SIG-M5 treated with dmso at 0.1 percent for 504 hours (cell line): ENCODE results near the gene AGBL4.
"Not testable (repeated sequence)": the region's sequence is repeated elsewhere in the genome, so short reads cannot be mapped to it uniquely, and the experiment has no call there.

Experiments
- DNase-seq: peaks from one replicate; lab custom pipeline; 2025; ENCODE audit not compliant: unreplicated experiment; lab: John Stamatoyannopoulos, UW

AGBL4 gene

DNA sequence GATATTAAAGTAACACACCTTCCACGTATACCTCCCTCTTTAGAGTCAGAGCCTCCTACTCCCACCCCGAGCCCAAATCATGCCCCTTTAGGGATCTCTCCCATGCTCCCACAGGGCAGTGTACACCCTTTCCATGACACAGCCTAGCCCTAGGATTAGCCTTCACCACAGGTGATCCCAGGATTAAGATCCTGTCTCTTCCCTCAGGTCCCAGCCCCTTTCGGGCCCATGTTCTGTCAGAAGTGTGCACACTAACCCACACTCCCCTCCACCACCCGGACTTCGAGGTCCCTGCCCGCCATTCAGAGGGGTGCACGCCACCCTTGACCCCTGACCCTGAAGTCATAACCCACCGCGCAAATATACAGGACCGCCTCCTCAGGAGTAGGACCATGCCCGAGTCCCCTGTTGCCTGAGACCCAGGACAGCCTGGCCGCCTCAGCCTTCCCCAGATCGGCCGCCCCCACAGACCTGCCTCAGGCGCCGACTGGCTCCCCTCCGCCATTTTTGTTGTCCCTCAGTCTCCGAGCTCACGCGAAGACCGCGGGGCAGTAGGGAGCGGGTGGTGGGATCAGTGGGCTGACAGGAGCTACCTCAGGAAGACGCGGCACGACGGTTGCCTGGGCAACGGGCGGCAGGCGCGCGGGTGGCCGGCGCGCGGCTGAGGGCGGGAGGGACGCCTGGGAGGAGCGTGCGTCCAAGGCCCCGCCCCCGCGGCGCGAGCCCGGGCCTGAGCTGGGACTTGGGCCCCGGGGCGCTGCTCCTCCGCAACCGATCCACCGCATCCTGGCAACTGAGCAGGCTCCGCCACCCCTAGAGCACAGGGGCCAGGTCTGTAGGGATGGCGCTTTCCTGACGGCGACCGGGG lies at the start of gene AGBL4:
AGBL4 (minus strand) TSS at position 663 of the 868 bp plus-strand sequence.
- no peak for DNase-seq

DNA sequence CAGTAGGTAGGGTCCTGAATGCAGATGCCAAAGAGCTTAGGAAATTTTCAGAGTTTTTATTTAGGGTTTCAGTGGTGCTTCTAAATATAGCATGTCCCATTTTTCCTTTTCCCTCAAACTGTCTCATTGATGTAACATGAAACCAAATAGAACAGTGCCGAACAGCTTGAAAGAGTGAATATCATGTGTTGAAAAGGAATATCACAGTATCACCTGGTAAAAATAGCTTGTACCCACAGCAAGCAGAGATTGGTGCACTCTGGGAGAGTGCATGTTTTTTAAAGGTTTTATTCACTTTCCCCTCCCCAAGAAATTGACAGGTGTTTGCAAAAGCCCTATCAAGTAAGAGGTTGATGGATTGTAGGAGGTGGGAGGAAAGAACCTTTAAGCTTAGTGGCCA lies 43.1 kb upstream of the AGBL4 start:
- no peak for DNase-seq

DNA sequence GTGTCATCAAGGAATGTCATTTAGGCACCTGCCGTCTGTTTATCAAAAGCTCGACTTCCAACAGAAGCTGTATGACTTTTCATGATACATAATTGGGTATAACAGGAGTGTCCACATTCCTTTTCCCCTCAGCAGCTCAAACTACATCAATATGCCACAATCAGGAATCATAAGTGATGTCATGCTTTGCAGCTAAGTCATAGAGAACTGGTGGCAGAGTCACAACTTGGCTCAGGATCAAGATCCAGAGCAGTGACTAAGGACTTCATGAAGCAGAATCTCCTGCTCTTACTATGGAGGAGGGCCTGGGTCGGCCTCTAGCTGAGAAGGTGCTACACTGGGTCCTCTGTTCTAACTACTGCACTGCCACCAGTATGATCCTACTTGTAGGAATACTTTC lies 36.5 kb upstream of the AGBL4 start:
- no peak for DNase-seq

DNA sequence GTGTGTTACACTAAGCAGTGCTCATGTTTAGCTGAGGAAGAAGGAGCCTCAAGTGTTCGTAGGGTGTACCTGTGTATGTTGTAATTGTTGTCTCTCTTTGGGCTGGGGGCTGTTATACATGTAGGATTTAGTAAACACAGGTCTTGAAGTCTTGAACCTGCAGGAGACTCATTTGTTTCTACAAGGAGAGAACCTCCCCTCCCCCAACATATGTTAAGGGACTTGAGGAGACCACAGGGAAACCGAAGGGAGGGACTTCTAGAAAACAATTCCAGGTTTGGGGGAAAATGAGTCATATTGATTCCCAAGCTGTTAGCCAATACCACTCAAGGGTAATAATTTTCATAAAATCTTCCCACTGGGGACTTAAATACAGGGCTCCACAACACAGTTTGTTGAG lies 25.0 kb upstream of the AGBL4 start:
- DNase-seq, result no peak

DNA sequence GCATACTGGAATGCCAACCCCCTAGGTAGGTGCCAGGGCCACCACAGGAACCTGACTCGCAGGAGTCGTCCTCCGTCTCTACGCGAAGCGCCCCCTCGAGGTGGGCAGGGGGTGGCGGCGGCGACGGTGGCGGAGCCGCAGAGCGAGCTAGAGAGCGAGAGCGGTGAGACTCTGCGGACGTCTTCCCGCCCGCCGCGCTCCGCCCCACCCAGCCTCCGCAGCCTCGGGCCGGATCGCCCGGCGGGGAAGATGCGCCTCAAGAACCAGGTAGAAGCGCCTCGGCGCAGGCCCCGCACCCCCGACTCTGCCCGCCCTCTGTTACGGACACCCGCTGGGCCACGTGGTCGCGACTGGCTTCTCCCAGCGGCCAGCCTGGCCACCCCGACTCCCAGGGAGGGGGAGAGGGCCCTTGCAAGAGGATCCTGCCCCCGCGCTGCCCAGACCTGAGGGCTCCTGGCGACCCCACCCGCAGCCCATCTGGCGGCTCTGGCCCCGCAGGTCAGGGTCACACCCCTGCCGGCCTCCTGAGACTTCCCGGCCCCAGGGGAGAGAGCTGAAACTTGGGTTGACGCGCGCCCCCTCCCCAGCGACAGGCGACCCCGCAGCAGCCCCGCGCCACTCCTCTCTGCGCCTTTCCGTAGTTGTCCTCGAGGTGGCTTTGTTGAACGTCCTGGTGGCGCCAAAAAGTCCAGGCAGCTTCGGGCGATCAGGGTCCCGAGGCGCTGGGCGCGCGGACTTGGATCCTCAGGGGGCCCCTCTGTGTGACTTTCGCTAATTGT lies 24.4 kb upstream of the AGBL4 start:
- no peak for DNase-seq

DNA sequence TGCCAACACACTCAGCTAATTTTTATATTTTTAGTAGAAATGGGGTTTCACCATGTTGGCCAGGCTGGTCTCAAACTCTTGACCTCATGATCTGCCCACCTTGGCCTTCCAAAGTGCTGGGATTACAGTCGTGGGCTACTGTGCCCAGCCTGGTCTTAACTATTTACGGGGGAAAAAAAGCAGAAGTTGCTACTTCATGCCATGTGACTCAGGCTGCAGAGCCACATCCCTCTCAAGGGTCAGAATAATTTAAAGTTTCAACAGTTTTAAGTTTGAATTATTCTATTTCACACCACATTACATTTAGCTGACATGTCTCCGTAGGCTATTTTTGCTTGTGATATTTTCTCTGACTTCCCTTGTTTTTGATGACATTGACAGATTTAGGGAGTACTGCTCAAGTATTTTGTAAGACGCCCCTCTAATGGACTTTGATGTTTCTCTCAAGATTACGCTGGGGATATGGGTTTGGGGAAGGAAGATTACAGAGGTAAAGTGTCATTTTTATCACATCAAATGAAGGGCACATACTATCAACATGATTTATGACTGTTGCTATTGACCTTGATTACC lies 14.6 kb upstream of the AGBL4 start:
- no peak for DNase-seq

DNA sequence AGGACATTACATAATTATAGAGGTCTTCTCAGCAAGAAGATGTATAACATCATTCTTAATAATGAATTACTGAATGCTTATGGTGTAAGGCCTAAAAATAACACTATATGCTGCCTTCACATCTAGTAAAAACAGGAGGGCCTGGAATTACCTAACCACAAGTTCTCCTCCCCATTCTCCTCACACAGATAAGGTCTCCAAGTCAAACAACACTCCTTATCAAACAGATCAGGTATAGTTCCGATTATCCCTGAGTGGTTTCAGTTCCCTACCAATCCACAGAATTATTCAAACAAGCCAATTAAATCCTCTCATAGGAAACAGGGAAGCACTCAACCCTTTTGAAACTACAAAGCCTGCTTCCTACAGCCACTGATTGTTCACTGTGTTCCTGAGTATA lies 4.0 kb upstream of the AGBL4 start:
- no peak for DNase-seq

DNA sequence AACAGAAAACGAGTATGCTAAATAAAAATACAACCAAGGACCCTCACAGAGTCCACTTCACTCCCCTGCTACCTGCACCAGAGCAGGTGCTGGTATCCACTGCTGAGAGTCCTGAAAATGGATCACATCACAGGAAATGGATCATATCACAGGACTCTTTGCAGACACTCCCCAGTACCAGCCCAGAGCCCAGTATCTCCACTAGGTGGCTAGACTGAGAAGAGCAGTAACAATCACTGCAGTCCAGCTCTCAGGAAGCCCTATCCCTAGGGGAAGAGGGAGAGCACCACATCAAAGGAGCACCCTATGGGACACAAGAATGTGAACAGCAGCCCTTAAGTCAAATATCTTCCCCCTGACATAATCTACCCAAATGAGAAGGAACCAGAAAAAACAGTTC lies 28.0 kb downstream of the AGBL4 start:
- DNase-seq, result no peak

DNA sequence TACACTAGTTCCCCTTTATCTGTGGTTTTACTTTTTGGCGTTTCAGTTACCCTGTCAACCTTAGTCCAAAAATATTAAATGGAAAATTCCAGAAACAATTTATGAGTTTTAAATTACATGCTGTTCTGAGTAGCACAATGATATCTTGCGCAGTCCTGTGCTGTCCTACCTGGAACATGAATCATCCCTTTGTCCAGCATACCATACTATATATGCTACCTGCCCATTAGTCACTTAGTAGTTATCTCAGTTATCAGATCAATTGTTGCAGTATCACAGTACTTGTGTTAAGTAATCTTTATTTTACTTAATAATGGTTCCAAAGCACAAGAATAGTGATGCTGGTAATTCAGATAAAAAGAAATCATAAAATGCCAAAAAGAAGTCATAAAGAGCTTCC lies 52.7 kb downstream of the AGBL4 start:
- no peak for DNase-seq

DNA sequence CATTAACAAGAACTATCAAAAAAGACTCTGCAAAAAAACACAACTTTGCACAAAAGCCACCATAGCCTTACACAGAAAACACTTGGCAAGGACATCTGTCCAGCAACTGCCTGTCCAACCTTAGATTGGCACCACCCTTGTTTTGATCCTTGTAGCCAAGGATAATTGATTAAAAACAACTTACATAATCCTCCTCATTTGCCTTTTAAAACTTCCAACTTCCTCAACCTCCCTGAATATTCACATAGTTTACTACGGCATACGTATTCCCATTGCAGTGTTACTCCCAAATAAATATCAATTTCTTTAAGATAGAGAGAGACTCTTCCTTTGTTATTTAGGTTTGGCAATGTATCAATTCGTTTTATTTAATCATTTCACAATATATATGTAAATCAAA lies 72.4 kb downstream of the AGBL4 start:
- no peak for DNase-seq

DNA sequence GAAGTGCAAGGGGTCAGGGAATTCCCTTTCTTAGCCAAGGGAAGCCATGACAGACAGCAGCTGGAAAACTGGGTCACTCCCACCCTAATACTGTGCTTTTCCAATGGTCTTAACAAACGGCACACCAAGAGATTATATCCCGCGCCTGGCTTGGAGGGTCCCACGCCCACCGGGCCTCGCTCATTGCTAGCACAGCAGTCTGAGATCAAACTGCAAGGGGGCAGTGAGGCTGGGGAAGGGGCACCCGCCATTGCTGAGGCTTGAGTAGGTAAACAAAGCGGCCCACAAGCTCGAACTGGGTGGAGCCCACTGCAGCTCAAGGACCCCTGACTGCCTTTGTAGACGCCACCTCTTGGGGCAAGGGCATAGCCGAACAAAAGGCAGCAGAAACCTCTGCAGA lies 108.5 kb downstream of the AGBL4 start:
- not testable (repeated sequence) for DNase-seq

DNA sequence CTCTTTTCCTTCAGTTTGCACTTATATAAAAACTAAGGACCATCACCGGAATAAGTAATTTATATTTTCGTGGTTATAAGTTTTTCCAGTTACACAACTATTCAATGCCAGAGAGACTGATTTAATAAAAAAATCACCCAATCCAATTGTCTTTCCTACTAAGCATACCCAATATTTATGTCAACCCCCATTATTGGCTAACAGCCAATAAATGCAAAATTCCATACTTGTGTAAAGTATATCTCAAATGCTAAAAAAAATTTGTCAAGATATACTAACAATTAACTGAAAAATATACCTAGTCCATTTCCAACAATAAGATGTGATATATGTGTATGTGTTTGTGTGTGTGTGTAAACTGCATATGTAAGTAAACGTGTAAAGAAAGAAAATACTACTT lies 117.4 kb downstream of the AGBL4 start:
- DNase-seq, result no peak

DNA sequence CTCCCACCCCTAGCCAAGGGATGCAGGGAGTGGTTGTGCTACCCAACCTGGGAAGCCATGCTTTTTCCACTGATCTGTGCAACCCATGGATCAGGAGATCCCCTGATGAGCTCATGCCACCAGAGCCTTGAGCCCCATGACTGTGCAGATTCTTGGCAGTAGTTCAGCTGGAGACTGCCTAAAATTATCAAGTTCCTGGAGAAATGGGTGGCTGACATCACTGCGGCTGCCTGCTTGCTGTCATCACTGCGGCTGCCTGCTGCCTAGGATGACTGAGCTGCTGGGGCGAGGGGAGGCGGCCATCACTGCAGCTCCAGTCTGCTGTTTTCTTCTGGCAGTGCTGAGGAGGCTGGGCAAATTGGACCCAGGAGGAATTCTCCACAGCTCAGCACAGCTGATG lies 159.2 kb downstream of the AGBL4 start:
- no peak for DNase-seq

DNA sequence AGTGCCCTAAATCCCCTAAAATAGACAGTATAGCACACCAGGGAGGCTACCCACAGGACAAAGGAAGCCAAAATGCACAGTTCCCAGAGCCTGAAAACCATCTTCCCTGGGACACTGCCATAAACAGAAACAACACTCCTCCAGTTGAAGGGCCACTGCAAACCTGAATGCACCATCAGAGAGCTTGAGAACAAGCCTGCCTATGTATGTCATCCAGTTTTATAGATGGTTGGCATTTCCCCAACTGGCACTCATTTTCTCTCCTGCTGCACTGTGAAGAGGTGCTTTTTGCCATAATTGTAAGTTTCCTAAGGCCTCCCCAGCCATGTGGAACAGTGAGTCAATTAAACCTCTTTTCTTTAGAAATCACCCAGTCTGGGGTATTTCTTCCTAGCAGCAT lies 169.0 kb downstream of the AGBL4 start:
- DNase-seq, result no peak

DNA sequence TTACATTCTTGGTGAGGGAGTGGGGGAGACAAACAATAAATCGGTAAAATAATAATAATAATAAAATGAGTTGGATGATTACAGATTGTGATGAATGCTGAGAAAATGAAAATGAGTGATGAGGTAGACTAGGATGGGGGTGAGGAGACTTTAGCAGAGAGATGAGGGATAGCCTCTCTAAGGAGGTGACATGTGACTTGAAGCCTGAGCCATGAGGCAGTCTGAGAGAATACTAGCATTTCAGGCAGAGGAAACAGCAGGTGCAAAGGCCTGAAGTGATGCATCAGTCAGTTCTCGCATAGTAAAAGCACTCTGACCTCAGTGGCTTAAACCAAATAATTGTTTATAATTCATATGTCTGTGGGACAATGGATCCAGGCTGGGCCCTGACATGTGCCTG lies 181.2 kb downstream of the AGBL4 start:
- DNase-seq, result no peak

DNA sequence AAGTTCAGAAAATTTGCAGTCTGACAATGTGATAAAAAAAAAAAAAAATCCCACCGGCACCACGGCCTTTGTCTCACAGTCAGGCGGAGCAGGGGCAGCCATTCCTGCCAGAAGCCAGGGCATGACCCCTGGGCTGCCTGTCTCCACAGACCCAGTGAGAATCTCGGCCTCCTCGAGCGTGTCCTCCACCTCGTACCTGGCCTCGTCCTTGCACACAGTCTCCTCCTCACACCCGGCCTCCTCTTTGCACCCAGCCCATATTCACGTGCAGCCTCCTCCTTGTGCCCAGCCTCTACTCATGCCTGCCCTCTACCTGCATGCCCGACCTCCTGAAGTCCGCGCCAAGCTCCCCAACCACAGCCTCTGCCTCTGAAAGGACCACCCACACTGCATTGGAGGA lies 182.0 kb downstream of the AGBL4 start:
- DNase-seq, result no peak

DNA sequence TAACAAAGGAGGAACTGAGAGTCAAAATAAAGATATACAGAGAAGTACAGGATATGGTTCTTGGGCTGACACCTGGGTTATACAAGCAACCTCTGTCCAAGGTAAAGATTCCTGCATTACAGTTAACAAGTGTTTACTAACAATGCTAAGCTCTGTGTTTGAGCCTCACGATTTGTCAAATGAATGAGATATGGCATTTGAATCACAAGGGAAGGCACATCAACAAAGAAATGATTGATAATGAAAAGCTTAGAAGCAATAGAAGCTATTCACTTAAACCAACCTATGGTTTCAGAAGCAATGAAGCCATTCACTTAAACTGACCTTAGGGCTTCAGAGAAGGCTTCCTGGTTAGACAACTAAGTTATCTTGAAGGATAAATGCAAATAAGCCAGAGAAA lies 199.5 kb downstream of the AGBL4 start:
- no peak for DNase-seq

DNA sequence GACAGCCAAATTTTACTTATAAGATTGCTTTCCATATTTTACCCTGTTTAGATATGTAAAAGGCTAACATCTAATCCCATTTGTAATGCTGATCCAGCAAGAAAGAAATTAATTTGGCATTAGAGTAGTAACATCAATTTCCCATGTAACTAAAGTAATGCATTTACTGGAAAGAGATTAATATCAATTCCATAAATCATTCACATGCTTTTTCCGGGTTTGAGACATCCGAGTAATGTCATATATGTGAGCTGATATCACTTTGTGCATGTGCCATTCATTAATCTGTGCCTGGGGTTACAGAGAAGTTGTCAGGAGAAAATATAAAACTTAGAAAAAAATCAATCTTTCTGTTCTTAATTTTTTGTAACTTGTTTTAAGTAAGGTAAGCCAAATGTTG lies 206.1 kb downstream of the AGBL4 start:
- no peak for DNase-seq

DNA sequence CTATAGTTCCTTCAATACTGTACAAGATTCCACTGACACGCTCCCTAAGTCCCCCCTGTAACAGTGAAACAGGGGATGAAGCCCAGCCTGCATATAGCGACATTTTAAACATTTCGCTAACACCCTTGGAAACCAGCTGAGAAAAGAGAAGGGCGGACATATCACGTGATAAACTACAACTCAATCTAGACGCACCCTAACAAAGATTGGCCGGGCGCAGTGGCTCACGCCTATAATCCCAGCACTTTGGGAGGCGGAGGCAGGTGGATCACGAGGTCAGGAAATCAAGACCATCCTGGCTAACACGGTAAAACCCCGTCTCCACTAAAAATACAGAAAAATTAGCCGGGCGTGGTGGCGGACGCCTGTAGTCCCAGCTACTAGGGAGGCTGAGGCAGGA lies 236.7 kb downstream of the AGBL4 start:
- not testable (repeated sequence) for DNase-seq

DNA sequence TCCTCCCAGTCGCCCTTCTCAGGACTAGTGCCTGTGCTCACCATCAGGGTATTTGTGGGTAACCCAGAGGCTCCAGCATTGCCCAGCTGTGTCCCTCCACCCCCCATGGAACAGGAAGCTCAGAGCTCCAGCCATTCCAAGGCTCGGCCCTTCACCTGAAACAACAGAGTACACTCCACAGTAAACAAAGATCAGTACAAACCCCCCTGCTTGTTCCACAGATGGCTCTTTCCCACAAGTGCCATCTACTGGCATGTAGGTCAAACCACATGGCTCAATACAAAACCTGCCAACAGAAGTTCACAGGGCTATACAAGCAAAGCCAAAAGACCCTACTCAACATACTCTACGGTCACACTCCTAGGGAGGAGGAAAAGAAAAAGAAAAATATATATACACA lies 258.7 kb downstream of the AGBL4 start:
- DNase-seq, result peak; percentile 1

DNA sequence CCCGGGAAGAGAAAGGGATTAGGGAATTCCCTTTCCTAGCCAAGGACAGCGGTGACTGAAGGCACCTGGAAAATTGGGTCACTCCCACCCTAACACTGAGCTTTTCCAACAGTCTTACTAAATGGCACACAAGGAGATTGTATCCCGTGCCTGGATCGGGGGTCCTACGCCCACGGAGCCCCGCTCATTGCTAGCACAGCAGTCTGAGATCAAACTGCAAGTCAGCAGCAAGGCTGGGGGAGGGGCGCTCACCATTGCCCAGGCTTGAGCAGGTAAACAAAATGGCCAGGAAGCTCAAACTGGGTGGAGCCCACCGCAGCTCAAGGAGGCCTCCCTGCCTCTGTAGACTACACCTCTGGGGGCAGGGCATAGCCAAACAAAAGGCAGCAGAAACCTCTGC lies 285.6 kb downstream of the AGBL4 start:
- DNase-seq, result not testable (repeated sequence)

DNA sequence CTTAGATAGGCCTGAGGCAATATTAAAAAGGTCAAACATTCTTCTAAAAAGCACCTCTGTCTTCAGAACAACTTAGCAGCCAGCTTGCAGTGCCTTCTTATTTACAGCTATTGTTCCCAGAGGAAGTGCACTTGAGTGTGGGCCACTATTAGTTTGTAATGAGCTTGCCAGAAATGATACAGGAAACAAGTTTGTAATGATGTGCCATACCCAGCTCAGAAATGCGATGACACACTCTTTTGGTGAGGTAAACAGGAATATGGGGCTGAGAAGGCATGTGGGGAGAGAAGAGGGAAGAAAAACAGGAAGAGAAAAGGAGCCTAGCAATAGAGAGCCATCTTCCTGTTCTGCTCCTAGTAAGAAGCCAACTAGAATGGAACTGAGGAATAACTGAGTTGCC lies 295.4 kb downstream of the AGBL4 start:
- no peak for DNase-seq
